Smooth muscle cell of the coronary artery (primary cell): ENCODE measurements around the gene FCHO1. TPM values are rescaled to one million over a fixed set of nuclear protein-coding genes. Genes with fewer than 3 reads are reported as not detected.

Source experiments
- total RNA-seq: library from RNA; depleted of rRNA; stranded (reverse); fragments of >200 nt; gene quantifications from 2 replicates; pipeline ENCODE4 v1.2.3, GENCODE V29; 2014; ENCODE audit warnings: low replicate concordance

The FCHO1 gene, protein sequence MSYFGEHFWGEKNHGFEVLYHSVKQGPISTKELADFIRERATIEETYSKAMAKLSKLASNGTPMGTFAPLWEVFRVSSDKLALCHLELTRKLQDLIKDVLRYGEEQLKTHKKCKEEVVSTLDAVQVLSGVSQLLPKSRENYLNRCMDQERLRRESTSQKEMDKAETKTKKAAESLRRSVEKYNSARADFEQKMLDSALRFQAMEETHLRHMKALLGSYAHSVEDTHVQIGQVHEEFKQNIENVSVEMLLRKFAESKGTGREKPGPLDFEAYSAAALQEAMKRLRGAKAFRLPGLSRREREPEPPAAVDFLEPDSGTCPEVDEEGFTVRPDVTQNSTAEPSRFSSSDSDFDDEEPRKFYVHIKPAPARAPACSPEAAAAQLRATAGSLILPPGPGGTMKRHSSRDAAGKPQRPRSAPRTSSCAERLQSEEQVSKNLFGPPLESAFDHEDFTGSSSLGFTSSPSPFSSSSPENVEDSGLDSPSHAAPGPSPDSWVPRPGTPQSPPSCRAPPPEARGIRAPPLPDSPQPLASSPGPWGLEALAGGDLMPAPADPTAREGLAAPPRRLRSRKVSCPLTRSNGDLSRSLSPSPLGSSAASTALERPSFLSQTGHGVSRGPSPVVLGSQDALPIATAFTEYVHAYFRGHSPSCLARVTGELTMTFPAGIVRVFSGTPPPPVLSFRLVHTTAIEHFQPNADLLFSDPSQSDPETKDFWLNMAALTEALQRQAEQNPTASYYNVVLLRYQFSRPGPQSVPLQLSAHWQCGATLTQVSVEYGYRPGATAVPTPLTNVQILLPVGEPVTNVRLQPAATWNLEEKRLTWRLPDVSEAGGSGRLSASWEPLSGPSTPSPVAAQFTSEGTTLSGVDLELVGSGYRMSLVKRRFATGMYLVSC
- 0.12 and 0.15 TPM in 2 replicates for total RNA-seq

DNA sequence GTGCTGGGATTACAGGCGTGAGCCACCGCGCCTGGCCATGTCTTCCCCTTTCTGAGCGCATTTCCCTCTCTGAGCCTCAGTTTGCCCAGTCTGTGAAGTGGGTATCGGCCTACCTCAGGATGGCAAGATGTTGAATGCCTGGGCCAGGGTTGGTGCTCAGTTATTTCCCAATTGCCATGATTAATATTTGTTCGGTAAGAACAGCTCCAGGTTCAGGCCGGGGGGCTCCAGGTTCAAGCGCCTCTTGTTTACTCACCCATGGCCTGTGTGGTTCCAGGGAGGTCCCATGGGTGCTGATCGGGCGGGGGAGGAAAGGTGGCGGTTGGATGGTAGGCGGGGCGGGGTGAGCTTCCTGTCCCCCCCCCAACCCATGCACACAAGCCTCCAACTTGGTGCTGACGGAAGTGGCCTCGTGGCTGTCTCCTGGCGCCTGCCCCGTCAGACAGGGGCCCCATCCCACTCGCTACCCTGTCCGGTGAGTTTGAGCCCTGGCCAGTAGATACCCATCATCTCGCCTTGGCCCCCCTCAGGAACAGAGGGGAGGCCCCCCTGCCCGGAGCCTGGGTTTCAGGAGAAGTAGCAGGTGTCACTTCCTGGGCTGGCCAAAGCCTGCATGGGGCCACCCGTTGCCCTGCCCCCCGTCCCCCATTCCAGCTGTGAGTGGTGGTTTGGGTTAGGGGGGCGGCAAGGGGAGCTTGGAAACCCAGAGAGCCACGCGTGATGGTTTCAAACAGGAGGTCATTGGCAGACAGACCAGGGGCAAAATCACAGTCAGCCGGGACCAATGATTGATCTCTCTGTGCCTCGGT lies at the start of gene FCHO1:
TSS of gene FCHO1 (plus strand) at position 375 of the 809 bp plus-strand sequence. CDS start 3,688 bp downstream, outside the sequence.

GRCh38 chr19:17718947-17719711 lies 32.1 kb upstream of the FCHO1 start, which contains the start of gene MAP1S:
MAP1S (plus strand) TSS chr19:17719480; CDS start chr19:17719503, 23 bp downstream.

DNA sequence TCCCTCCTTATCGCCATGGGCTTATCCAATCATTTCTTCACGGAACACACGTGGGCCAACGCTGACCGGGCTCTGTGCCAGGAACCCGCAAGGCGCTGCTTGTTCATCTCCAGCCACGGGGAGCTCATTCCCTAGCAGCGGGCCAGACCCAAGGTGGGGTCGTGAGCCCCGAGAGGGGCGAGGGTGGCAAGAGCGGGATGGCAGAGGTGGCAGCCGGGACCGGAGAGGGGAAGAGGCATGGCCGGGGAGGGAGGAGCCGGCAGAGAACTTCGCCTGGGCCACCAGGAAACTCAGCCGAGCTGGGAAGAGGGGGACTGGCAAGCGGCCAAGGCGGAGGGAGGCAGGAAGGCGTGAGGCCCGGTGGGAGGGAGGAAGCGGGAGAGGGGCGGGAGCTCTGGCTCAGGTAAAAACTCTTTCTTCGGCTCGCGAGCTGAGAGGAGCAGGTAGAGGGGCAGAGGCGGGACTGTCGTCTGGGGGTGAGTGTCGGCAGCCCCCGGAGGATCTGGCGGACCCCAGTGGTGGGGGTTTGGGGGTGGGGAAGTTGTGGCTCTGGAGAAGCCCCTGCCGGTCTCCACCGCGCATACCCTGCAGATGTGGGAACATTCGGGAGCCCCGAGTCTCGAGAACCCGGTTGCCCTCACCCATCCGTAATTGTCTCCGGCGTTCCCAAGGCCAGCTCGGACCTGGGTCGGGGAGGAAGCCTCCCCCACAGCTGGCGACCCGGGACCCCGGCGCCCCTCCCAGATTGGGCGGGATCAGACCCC lies 43.6 kb downstream of the FCHO1 start, which contains the start of gene B3GNT3:
TSS of gene B3GNT3 (plus strand) at position 408 of the 764 bp plus-strand sequence. CDS start 12,670 bp downstream, outside the sequence.

DNA sequence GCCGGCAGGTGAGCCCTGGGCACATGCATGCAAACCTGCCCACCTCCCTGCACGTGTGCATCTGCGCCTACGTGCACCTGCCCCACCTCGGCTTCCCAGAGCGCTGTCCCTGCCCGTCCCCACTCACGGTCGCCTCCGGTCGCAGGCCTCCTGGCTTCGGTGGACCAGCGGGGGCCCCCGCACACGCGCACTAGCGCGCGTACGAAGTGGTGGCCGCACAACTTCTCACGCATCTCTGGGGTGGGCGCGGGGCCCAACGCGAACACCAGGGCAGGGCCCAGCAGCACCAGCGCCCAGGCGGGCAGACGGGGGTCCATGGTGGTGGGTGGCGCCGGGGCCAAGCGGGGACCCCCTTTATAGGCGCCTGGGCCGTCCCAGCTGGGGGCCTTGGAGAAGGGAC lies 69.9 kb downstream of the FCHO1 start, which contains the start of gene INSL3:
TSS of gene INSL3 (minus strand) at position 330 of the 400 bp plus-strand sequence. CDS start at position 317, 13 bp downstream.

Other genes starting within 250 kb of the FCHO1 start
- gene PGLS, start 239.8 kb upstream of the FCHO1 start, total RNA-seq, result 26.0 and 53.5 TPM in 2 replicates
- 74.5 and 132 TPM in 2 replicates for gene COLGALT1, start 195.8 kb upstream of the FCHO1 start, total RNA-seq
- 0.70 and 2.2 TPM in 2 replicates for gene UNC13A, start 63.1 kb upstream of the FCHO1 start, total RNA-seq
- gene MAP1S, start 32.0 kb upstream of the FCHO1 start, total RNA-seq, result 17.3 and 17.5 TPM in 2 replicates
- not detected in 2 replicates for gene B3GNT3, start 43.7 kb downstream of the FCHO1 start, total RNA-seq
- gene INSL3, start 70.0 kb downstream of the FCHO1 start, total RNA-seq, result not detected in 2 replicates
- 1.3 and 1.9 TPM in 2 replicates for gene JAK3, start 96.5 kb downstream of the FCHO1 start, total RNA-seq
- gene RPL18A, start 108.4 kb downstream of the FCHO1 start, total RNA-seq, result 662 and 1,392 TPM in 2 replicates
- gene SLC5A5, start 120.5 kb downstream of the FCHO1 start, total RNA-seq, result not detected in 2 replicates
- gene CCDC124, start 181.5 kb downstream of the FCHO1 start, total RNA-seq, result 42.5 and 59.5 TPM in 2 replicates
- gene KCNN1, start 215.6 kb downstream of the FCHO1 start, total RNA-seq, result not detected in 2 replicates